Body of pancreas (tissue), 4 donors: Measurements from ENCODE around the gene RRM1.

Experiments used
- CTCF ChIP-seq, 7 experiments: fragments of 450-650 bp in 4 of 7; fragments of 200-600 bp in 3 of 7; sonication (generic) in 3 of 7; IDR thresholded peaks; one replicate each; pipeline ENCODE4 v1.5.1; 2016 to 2019; ENCODE audit warnings: antibody characterized with exemption in 7 of 7
- POLR2A ChIP-seq, 3 donors: fragments of 450-650 bp; IDR thresholded peaks; one replicate each; pipeline ENCODE4 v1.6.1; 2016; ENCODE audit warnings: antibody characterized with exemption in 3 of 3, mild to moderate bottlenecking in 2 of 3

- TF ChIP-seq CTCF (IDR thresholded peaks at IDR 0.05) (no peak), POLR2A (IDR thresholded peaks at IDR 0.05) (no peak)
Measured at GRCh38 chr11:4061700-4062099, 32.9 kb upstream of the RRM1 start.
